GM21528 (cell line): Measurements from ENCODE around the gene CNGA3.
"Not testable (repeated sequence)": the region's sequence is repeated elsewhere in the genome, so short reads cannot be mapped to it uniquely, and the experiment has no call there.

Experiments used
- ATAC-seq: cut with Tn5 transposase; IDR thresholded peaks from one replicate; pipeline ENCODE4 v1.9.1; 2021; ENCODE audit warnings: mild to moderate bottlenecking, moderate library complexity; ENCODE audit not compliant: unreplicated experiment, low FRiP score

CNGA3 gene

GRCh38 chr2:98394595-98395153 is 48.4 kb downstream of the CNGA3 start:
- no peak for ATAC-seq

GRCh38 chr2:98395977-98396376 is 49.7 kb downstream of the CNGA3 start:
- ATAC-seq, result no peak

DNA sequence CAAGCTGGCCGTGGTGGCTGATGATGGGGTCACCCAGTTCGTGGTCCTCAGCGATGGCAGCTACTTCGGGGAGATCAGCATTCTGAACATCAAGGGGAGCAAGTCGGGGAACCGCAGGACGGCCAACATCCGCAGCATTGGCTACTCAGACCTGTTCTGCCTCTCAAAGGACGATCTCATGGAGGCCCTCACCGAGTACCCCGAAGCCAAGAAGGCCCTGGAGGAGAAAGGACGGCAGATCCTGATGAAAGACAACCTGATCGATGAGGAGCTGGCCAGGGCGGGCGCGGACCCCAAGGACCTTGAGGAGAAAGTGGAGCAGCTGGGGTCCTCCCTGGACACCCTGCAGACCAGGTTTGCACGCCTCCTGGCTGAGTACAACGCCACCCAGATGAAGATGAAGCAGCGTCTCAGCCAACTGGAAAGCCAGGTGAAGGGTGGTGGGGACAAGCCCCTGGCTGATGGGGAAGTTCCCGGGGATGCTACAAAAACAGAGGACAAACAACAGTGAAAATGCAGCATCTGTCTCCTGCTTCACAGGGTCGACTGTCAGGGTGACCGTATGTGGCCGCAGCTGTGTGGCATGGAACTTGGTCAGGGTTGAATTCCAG is 50.6 kb downstream of the CNGA3 start:
- no peak for ATAC-seq

- ATAC-seq, result no peak
Observed at GRCh38 chr2:98399140-98399539, 52.9 kb downstream of the CNGA3 start.

DNA sequence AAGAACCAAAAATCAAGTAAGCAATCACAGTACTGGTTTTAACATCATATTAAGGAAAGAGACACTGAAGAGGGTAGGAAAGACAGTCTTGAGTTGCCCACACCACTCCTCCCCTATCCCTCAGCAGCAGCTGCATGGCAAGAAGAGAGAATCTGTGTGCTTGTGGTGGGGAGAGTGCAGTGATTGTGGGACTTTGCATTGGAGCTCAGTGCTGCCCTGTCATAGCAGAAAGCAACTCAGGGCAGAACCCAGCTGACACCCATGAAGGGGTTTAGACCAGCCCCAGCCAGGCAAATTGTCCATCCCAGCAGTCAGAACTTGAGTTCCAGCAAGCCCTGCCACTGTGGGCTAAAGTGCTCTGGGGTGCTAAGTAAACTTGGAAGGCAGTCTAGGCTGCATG is 57.6 kb downstream of the CNGA3 start:
- no peak for ATAC-seq

DNA sequence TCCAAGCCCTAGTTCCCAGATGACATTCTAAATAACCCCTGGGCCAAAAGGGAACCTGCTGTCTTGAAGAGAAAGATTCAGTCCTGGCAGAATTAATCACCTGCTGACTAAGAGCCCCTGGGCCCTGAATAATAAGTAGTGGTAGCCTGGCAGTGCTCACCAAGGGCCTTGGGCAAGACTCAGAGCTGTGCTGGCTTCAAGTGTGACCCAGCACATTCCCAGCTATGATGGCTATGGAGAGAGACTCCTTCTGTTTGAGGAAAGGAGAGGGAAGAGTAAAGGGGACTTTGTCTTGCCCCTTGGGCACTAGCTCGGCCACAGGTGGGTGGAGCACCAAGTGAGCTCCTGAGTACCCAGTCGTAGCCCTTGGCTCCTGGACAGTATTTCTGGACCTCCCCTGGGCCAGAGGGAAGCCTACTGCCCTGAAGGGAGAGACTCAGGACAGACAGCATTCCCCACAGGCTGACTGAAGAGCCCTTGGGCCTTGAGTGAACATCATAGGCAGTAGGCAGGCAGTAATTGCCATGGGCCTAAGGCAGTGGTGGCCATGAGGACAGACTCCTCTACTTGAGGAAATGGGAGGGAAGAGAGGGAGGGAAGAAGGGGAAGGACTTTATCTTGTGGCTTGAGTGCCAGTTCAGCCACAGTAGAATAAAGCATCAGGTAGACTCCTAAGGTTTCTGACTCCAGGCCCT is 58.4 kb downstream of the CNGA3 start:
- no peak for ATAC-seq

DNA sequence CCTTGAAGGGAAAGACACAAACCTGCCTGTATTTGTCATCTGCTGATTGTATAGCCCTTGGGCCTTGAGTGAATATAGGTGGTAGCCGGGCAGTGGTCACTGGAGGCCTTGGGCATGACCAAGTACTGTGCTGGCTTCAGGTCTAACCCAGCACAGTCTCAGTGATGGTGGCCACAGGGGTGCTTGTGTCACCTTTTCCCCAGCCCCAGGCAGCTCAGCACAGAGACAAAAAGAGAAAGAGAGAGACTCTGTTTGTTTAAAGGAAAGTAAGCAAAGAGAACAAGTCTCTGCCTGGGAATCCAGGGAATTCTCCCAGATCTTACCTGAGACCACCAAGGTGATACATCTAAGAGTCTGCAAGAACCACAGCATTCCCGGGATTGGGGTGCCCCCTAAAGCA is 59.0 kb downstream of the CNGA3 start:
- ATAC-seq, result no peak

DNA sequence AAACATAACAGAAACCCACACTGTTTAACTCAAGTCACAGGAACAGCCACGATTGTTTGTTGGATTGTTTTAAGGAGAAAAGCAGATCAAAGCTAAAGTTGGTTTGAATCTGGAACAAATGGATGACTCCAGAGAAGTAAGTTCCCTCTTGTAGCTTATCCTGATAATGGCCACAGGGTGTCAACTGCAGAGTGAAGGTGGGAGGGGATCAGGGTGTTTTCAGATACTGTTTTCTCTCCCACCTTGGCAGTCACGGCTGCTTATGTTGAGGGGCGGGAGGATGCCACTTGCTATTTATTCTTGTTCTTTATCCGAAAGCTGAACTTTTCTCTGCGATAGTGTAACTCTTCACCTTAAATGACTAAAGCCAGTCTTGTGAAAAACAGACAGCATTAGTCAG is 61.9 kb downstream of the CNGA3 start:
- no peak for ATAC-seq

DNA sequence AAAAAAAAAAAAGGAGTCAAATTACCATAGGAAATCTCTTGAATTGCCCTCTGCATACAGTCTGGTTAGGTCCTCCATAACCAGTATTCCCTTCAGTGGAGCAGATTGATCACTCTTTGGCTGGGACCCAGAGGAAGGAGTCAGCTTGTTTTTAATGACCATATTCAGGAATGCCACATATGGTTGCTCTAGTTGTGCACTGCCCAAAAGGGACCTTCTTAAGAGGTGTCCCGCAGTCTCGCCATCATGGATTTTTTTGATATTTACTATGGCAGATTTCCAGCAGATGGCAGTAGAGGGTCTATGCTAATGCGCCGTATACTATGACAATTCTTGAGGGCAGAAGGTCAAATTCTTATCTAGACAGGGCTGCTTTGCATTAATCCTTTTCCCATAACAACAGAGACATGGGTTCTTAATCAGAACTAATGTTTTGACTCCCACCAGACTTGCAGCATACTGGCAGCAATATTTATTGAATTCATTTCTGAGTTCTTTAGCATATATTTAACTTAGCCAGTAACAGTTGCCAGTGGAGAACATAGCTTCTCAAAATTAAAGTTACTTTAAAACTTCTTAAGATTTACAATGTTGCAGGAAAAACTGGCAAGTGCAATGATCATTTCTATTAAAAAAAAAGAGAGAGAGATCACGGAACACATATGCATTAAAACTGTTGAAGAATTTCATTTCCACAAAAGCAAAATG is 66.6 kb downstream of the CNGA3 start:
- ATAC-seq, result no peak

DNA sequence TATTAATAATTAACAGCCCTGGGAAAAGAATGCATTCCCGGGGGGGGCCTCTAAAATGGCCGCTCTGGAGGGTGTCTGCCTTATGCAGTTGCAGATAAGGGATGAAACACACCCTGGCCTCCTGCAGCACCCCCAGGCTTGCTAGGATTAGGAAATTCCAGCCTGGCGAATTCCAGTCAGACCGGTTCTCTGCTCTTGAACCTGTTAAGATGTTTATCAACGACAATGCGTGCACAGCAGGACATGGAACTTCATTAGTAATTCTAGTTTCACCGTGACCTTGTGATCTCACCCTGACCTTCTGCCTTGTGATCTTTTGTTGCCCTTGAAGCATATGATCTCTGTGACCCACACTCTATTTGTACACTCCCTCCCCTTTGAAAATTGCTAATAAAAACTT is 68.0 kb downstream of the CNGA3 start:
- not testable (repeated sequence) for ATAC-seq

DNA sequence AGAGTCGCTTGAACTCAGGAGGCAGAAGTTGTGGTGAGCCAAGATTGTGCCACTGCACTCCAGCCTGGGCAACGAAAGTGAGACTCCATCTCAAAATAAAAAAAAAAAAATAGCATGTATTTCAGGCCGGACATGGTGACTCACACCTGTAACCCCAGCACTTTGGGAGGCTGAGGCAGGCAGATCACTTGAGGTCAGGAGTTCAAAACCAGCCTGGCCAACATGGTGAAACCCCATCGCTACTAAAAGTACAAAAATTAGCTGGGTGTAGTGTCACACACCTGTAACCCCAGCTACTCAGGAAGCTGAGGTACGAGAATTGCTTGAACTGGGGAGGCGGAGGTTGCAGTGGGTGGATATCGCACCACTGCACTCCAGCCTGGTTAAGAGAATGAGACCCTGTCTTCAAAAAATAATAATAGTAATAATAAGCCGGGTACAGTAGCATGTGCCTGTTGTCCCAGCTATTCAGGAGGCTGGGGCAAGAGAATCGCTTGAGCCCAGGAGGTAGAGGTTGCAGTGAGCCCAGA is 69.5 kb downstream of the CNGA3 start:
- ATAC-seq, result not testable (repeated sequence)

GRCh38 chr2:98416383-98417159 is 70.3 kb downstream of the CNGA3 start:
- no peak for ATAC-seq

DNA sequence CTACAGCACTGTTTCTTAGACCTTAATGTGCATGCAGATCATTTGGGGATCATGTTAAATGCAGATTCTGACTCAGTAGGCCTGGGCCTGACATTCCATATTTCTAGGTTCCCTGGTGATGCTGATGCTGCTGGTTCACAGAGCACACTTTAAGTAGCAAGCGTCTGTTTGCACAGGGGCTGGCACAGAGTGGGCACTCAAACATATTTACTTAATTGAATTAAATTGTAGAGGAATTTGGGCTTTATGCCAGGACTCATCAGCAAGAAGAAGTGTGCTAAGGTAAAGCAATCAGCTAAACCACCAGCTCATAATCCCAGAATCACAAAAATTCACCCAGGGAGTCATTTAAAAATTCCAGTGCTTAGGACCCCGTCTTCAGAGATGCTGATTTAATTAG is 73.3 kb downstream of the CNGA3 start:
- no peak for ATAC-seq

DNA sequence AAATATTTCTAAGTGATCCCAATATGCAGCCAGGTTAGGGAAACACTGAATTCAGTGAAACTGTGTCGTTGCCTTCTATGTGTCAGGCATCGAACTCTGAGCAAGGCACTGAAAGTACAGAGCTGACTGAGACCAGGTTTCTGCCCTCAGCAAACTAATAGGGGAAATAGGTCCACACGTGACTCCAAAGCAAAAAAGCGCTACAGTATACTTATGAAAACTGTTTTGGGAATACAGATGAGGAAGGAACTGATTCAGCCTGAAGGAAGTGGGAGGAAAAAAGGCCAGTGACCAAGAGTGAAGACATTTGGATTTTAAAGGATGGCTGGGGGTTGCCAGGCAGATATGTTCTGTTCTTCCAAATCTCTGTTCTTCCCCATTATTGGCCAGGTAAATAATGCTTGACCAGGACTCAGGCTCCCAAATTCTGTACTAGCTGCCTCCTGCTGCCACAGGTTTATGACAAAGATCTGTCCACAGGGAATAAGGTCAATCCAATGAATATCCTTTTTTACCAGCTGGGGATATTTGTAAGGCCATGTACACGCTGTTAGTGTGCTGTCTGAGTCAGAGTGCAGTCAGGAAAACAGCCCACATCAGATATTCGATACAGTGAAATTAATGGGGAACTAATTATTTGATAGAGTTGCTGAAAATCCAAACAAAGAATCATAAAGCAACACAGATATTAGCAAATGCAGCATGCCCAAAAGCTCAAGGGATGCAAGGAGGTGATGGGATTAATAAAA is 73.9 kb downstream of the CNGA3 start:
- no peak for ATAC-seq

- no peak for ATAC-seq
Observed at GRCh38 chr2:98422449-98422848, 76.2 kb downstream of the CNGA3 start.

GRCh38 chr2:98426771-98427170 is 80.5 kb downstream of the CNGA3 start:
- no peak for ATAC-seq

GRCh38 chr2:98432145-98432544 is 85.9 kb downstream of the CNGA3 start:
- ATAC-seq, result no peak

DNA sequence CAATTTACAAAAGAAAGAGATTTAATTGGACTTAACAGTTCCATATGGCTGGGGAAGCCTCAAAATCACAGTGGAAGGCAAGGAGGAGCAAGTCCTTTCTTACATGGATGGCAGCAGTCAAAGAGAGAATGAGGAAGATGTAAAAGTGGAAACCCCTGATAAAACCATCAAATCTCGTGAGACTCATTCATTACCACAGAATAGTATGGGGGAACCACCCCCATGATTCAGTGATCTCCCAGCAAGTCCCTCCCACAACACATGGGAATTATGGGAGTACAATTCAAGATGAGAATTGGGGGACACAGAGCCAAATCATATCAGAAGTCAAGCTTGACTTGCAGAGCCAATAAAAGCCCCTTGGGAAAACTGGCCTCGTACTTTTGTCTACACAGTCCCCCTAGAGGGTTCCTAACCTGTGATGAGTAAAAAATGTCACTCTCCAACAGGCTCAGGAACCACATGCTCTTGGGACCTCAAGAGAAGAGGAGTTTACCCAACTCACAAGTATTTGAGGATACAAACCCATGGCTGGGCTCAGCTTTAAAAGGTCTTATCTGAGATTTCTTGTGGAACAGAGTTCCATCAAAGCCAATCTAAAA is 87.2 kb downstream of the CNGA3 start:
- ATAC-seq, result no peak

DNA sequence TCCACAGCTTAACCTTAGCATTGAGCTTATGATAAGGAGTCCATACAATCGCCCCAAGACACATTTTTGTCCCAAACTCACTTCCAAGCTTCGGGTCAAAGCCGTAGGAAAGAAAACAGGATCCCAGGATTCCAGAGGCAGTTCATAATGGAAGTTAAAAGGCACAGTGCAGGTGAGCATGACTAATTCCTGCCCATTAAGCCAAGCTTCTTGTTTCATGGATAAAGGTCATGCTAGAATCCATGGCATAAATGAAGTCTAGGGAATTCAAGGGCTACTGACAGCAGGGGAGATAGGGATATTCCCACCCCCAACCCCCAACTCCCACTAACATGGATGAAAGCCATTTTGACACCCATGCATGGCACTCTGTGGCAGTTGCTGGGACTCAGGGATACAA is 88.2 kb downstream of the CNGA3 start:
- ATAC-seq, result no peak
